Liver (tissue), 9 donors: ENCODE data around the gene KLHL28. TPM values are rescaled to one million over a fixed set of nuclear protein-coding genes. Genes with fewer than 3 reads are reported as not detected.

Experiments used
- DNase-seq: peaks from one replicate; pipeline ENCODE4 v3.0.0-alpha.2; 2017; ENCODE audit warnings: low spot score
- H3K27ac ChIP-seq, 2 donors: one replicate each; pipeline ENCODE4 v1.7.0; 2013; ENCODE audit warnings: inconsistent platforms in 2 of 2, low read length in 2 of 2, control low read depth in 1 of 2, low read depth in 1 of 2, mild to moderate bottlenecking in 1 of 2
- H3K27me3 ChIP-seq, 4 donors: one replicate each; pipeline versions ENCODE4 v1.6.1 to v1.7.0; 2013; ENCODE audit warnings: low read length in 3 of 4, inconsistent platforms in 1 of 4, mild to moderate bottlenecking in 1 of 4, moderate library complexity in 1 of 4; ENCODE audit not compliant: control insufficient read depth in 4 of 4, insufficient read depth in 4 of 4
- H3K36me3 ChIP-seq, 4 donors: one replicate each; pipeline versions ENCODE4 v1.6.1 to v1.7.0; 2013; ENCODE audit warnings: low read length in 3 of 4, mild to moderate bottlenecking in 3 of 4, low read depth in 1 of 4, moderate library complexity in 1 of 4; ENCODE audit not compliant: control insufficient read depth in 4 of 4, insufficient read depth in 3 of 4
- H3K4me1 ChIP-seq, 4 donors: one replicate each; pipeline versions ENCODE4 v1.6.1 to v1.7.0; 2013; ENCODE audit warnings: low read length in 3 of 4, mild to moderate bottlenecking in 3 of 4, moderate library complexity in 1 of 4; ENCODE audit not compliant: control insufficient read depth in 4 of 4, insufficient read depth in 4 of 4
- H3K4me3 ChIP-seq, 3 donors: one replicate each; pipeline versions ENCODE4 v1.6.1 to v1.7.0; 2013; ENCODE audit warnings: low read length in 3 of 3, control low read depth in 1 of 3, low read depth in 1 of 3, mild to moderate bottlenecking in 1 of 3
- H3K9ac ChIP-seq, 2 donors: one replicate each; pipeline ENCODE4 v1.7.0; 2013; ENCODE audit warnings: low read length in 2 of 2, mild to moderate bottlenecking in 2 of 2, moderate library complexity in 2 of 2, control low read depth in 1 of 2, low read depth in 1 of 2
- H3K9me3 ChIP-seq, 4 donors: one replicate each; pipeline versions ENCODE4 v1.6.1 to v1.7.0; 2013; ENCODE audit warnings: low read length in 3 of 4; ENCODE audit not compliant: control insufficient read depth in 4 of 4
- ATF3 ChIP-seq: IDR thresholded peaks from 2 replicates; pipeline ENCODE4 v1.6.1; 2016; ENCODE audit warnings: antibody characterized with exemption
- CTCF ChIP-seq: fragments of 150-350 bp; IDR thresholded peaks from 2 replicates; pipeline ENCODE4 v1.5.1; 2017; ENCODE audit warnings: improper control_type of control experiment, low read depth, low read length; ENCODE audit not compliant: missing input control
- EGR1 ChIP-seq, 2 donors: IDR thresholded peaks; 2 replicates each; pipeline ENCODE4 v1.6.1; 2016 to 2018; ENCODE audit warnings: antibody characterized with exemption in 2 of 2, low read depth in 2 of 2
- GABPA ChIP-seq, 2 donors: IDR thresholded peaks in 1 of 2; conservative IDR thresholded peaks in 1 of 2; 2 replicates each; pipeline ENCODE4 v1.6.1; 2016; ENCODE audit warnings: antibody characterized with exemption in 2 of 2, mild to moderate bottlenecking in 1 of 2, moderate library complexity in 1 of 2
- HNF4A ChIP-seq, 2 donors: conservative IDR thresholded peaks; 2 replicates each; pipeline ENCODE4 v1.6.1; 2016; ENCODE audit warnings: antibody characterized with exemption in 2 of 2, mild to moderate bottlenecking in 2 of 2
- HNF4G ChIP-seq: IDR thresholded peaks from 2 replicates; pipeline ENCODE4 v1.6.1; 2016; ENCODE audit warnings: antibody characterized with exemption
- JUND ChIP-seq, 2 donors: IDR thresholded peaks; 2 replicates each; pipeline ENCODE4 v1.6.1; 2016; ENCODE audit warnings: antibody characterized with exemption in 2 of 2
- MAX ChIP-seq: IDR thresholded peaks from 2 replicates; pipeline ENCODE4 v1.6.1; 2016; ENCODE audit warnings: antibody characterized with exemption
- NR2F2 ChIP-seq: IDR thresholded peaks from 2 replicates; pipeline ENCODE4 v1.6.1; 2016; ENCODE audit warnings: antibody characterized with exemption
- RAD21 ChIP-seq, 2 donors: IDR thresholded peaks; 2 replicates each; pipeline ENCODE4 v1.6.1; 2016; ENCODE audit warnings: antibody characterized with exemption in 2 of 2, mild to moderate bottlenecking in 2 of 2
- REST ChIP-seq: IDR thresholded peaks from 2 replicates; pipeline ENCODE4 v1.6.1; 2016; ENCODE audit warnings: antibody characterized with exemption, mild to moderate bottlenecking
- RXRA ChIP-seq, 2 donors: IDR thresholded peaks; 2 replicates each; pipeline ENCODE4 v1.6.1; 2017 to 2018; ENCODE audit warnings: antibody characterized with exemption in 2 of 2, mild to moderate bottlenecking in 1 of 2
- SP1 ChIP-seq: IDR thresholded peaks from 2 replicates; pipeline ENCODE4 v1.6.1; 2018; ENCODE audit warnings: antibody characterized with exemption, mild to moderate bottlenecking
- YY1 ChIP-seq: IDR thresholded peaks from 2 replicates; pipeline ENCODE4 v1.6.1; 2016; ENCODE audit warnings: antibody characterized with exemption, mild to moderate bottlenecking
- ZBTB33 ChIP-seq: IDR thresholded peaks from 2 replicates; pipeline ENCODE4 v1.6.1; 2016; ENCODE audit warnings: antibody characterized with exemption
- polyA plus RNA-seq, 2 donors: library from polyadenylated mRNA; stranded (reverse) in 1 of 2; unstranded in 1 of 2; fragments of 200-250 nt in 1 of 2; fragments of >200 nt in 1 of 2; fragmentation: Nextera tagmentation in 1 of 2; extraction: Ambion mirVana in 1 of 2; gene quantifications; one replicate each; pipeline versions ENCODE4 v1.2.1 to v1.2.3, GENCODE V29; 2013 to 2015
- total RNA-seq, 2 donors: library from RNA; depleted of rRNA; stranded (reverse); fragments of >200 nt; gene quantifications; one replicate each; pipeline ENCODE4 v1.2.3, GENCODE V29; 2014
- donor health status: healthy.
- donor health status: healthy.
- donor health status: healthy.
- donor health status: healthy.
- donor health status: healthy.

The KLHL28 gene
- total and polyA plus RNA-seq, 4 donors: 2.3 to 7.9 (median 5.7) TPM

GRCh38 chr14:44968714-44969113, 7.0 kb upstream of the KLHL28 start:
- DNase-seq: no peak
- H3K4me3 ChIP-seq: no peak overlapping the region
- TF ChIP-seq REST (no peak), RAD21 (IDR thresholded peaks at IDR 0.05) (no peak), MAX (no peak), HNF4A (conservative IDR thresholded peaks at IDR 0.05) (no peak), YY1 (no peak), CTCF (no peak), JUND (IDR thresholded peaks at IDR 0.05) (no peak), RXRA (IDR thresholded peaks at IDR 0.05) (no peak), EGR1 (IDR thresholded peaks at IDR 0.05; ENCODE audit: low read depth in 2 of 2) (no peak), NR2F2 (no peak), ZBTB33 (no peak), SP1 (no peak), HNF4G (no peak), GABPA (IDR thresholded peaks at IDR 0.05 in 1 of 2, conservative IDR thresholded peaks at IDR 0.05 in 1 of 2) (no peak), ATF3 (no peak)
- H3K9me3 ChIP-seq: peaks cover 0 to 5% (median 0%) of the 10 kb centered on the region in 4 donors
- no peak overlapping the region for H3K27ac ChIP-seq
- peaks cover 3 to 26% (median 22%) of the 10 kb centered on the region in 4 donors for H3K4me1 ChIP-seq
- H3K9ac ChIP-seq: no peak overlapping the region
- H3K27me3 ChIP-seq: no peaks in the 10 kb centered on the region
- peaks cover 0 to 2% (median 0%) of the 10 kb centered on the region in 4 donors for H3K36me3 ChIP-seq
